ENCODE results near the gene DIAPH2. TPM values are rescaled to one million over a fixed set of nuclear protein-coding genes. Genes with fewer than 3 reads are reported as not detected.
A peak's percentile ranks its signal among the peaks of the same experiment; 100 is the strongest.

DIAPH2 gene
- total and polyA plus RNA-seq, 2 of the 13 experiments (the other 11 are each of a cell fraction or from before 2014, with no cell fraction given): 2.1 to 8.5 TPM

GRCh38 chrX:96684339-96685209 is at the start of gene DIAPH2 (continued):
- TF ChIP-seq, protein P1, sequence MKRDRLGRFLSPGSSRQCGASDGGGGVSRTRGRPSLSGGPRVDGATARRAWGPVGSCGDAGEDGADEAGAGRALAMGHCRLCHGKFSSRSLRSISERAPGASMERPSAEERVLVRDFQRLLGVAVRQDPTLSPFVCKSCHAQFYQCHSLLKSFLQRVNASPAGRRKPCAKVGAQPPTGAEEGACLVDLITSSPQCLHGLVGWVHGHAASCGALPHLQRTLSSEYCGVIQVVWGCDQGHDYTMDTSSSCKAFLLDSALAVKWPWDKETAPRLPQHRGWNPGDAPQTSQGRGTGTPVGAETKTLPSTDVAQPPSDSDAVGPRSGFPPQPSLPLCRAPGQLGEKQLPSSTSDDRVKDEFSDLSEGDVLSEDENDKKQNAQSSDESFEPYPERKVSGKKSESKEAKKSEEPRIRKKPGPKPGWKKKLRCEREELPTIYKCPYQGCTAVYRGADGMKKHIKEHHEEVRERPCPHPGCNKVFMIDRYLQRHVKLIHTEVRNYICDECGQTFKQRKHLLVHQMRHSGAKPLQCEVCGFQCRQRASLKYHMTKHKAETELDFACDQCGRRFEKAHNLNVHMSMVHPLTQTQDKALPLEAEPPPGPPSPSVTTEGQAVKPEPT (CRISPR knock-in tag; IDR thresholded peaks at IDR 0.05; ENCODE audit: low read depth): no peak
- TF ChIP-seq CBX5 (CRISPR knock-in tag; IDR thresholded peaks at IDR 0.05; ENCODE audit: borderline replicate concordance): no peak
- TF ChIP-seq ZMYM4 (CRISPR knock-in tag; IDR thresholded peaks at IDR 0.05): peak; percentile 65; the same call in 1 of the 2 replicates
- TF ChIP-seq, protein P2, sequence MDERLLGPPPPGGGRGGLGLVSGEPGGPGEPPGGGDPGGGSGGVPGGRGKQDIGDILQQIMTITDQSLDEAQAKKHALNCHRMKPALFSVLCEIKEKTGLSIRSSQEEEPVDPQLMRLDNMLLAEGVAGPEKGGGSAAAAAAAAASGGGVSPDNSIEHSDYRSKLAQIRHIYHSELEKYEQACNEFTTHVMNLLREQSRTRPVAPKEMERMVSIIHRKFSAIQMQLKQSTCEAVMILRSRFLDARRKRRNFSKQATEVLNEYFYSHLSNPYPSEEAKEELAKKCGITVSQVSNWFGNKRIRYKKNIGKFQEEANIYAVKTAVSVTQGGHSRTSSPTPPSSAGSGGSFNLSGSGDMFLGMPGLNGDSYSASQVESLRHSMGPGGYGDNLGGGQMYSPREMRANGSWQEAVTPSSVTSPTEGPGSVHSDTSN (CRISPR knock-in tag; IDR thresholded peaks at IDR 0.05): no peak
- TF ChIP-seq, protein P3, sequence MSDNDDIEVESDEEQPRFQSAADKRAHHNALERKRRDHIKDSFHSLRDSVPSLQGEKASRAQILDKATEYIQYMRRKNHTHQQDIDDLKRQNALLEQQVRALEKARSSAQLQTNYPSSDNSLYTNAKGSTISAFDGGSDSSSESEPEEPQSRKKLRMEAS (IDR thresholded peaks at IDR 0.05): peak; percentile 73; the same call in 1 of the 2 replicates
- no peak for TF ChIP-seq ZNF709 (CRISPR knock-in tag; IDR thresholded peaks at IDR 0.05)
- TF ChIP-seq, protein P4, sequence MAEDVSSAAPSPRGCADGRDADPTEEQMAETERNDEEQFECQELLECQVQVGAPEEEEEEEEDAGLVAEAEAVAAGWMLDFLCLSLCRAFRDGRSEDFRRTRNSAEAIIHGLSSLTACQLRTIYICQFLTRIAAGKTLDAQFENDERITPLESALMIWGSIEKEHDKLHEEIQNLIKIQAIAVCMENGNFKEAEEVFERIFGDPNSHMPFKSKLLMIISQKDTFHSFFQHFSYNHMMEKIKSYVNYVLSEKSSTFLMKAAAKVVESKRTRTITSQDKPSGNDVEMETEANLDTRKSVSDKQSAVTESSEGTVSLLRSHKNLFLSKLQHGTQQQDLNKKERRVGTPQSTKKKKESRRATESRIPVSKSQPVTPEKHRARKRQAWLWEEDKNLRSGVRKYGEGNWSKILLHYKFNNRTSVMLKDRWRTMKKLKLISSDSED (CRISPR knock-in tag; IDR thresholded peaks at IDR 0.05): no peak
- TF ChIP-seq ZNF317 (CRISPR knock-in tag; IDR thresholded peaks at IDR 0.05): no peak
- TF ChIP-seq ZMYM2 (CRISPR knock-in tag; IDR thresholded peaks at IDR 0.05): no peak; the same call in 1 of the 2 replicates
- TF ChIP-seq, protein P5, sequence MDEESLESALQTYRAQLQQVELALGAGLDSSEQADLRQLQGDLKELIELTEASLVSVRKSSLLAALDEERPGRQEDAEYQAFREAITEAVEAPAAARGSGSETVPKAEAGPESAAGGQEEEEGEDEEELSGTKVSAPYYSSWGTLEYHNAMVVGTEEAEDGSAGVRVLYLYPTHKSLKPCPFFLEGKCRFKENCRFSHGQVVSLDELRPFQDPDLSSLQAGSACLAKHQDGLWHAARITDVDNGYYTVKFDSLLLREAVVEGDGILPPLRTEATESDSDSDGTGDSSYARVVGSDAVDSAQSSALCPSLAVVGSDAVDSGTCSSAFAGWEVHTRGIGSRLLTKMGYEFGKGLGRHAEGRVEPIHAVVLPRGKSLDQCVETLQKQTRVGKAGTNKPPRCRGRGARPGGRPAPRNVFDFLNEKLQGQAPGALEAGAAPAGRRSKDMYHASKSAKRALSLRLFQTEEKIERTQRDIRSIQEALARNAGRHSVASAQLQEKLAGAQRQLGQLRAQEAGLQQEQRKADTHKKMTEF (CRISPR knock-in tag; IDR thresholded peaks at IDR 0.05): peak; percentile 30; the same call in 1 of the 2 replicates
- TF ChIP-seq, protein P6, sequence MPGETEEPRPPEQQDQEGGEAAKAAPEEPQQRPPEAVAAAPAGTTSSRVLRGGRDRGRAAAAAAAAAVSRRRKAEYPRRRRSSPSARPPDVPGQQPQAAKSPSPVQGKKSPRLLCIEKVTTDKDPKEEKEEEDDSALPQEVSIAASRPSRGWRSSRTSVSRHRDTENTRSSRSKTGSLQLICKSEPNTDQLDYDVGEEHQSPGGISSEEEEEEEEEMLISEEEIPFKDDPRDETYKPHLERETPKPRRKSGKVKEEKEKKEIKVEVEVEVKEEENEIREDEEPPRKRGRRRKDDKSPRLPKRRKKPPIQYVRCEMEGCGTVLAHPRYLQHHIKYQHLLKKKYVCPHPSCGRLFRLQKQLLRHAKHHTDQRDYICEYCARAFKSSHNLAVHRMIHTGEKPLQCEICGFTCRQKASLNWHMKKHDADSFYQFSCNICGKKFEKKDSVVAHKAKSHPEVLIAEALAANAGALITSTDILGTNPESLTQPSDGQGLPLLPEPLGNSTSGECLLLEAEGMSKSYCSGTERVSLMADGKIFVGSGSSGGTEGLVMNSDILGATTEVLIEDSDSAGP (CRISPR knock-in tag; IDR thresholded peaks at IDR 0.05; ENCODE audit: borderline replicate concordance): peak; percentile 100
- TF ChIP-seq, protein P7, sequence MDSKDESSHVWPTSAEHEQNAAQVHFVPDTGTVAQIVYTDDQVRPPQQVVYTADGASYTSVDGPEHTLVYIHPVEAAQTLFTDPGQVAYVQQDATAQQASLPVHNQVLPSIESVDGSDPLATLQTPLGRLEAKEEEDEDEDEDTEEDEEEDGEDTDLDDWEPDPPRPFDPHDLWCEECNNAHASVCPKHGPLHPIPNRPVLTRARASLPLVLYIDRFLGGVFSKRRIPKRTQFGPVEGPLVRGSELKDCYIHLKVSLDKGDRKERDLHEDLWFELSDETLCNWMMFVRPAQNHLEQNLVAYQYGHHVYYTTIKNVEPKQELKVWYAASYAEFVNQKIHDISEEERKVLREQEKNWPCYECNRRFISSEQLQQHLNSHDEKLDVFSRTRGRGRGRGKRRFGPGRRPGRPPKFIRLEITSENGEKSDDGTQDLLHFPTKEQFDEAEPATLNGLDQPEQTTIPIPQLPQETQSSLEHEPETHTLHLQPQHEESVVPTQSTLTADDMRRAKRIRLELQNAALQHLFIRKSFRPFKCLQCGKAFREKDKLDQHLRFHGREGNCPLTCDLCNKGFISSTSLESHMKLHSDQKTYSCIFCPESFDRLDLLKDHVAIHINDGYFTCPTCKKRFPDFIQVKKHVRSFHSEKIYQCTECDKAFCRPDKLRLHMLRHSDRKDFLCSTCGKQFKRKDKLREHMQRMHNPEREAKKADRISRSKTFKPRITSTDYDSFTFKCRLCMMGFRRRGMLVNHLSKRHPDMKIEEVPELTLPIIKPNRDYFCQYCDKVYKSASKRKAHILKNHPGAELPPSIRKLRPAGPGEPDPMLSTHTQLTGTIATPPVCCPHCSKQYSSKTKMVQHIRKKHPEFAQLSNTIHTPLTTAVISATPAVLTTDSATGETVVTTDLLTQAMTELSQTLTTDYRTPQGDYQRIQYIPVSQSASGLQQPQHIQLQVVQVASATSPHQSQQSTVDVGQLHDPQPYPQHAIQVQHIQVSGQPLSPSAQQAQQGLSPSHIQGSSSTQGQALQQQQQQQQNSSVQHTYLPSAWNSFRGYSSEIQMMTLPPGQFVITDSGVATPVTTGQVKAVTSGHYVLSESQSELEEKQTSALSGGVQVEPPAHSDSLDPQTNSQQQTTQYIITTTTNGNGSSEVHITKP (CRISPR knock-in tag; IDR thresholded peaks at IDR 0.05; ENCODE audit: low read depth): peak; percentile 43; the same call in 1 of the 2 replicates
- peak; percentile 65; the same call in 1 of the 2 replicates for TF ChIP-seq ZFY (CRISPR knock-in tag; IDR thresholded peaks at IDR 0.05)
- peak; percentile 43; the same call in 1 of the 2 replicates for TF ChIP-seq HDAC1 (CRISPR knock-in tag; IDR thresholded peaks at IDR 0.05)
- TF ChIP-seq, protein P8, sequence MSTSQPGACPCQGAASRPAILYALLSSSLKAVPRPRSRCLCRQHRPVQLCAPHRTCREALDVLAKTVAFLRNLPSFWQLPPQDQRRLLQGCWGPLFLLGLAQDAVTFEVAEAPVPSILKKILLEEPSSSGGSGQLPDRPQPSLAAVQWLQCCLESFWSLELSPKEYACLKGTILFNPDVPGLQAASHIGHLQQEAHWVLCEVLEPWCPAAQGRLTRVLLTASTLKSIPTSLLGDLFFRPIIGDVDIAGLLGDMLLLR (CRISPR knock-in tag; IDR thresholded peaks at IDR 0.05): no peak

All from HepG2 (cell line).